Activated CD8-positive, alpha-beta memory T cell treated with anti-CD3 and anti-CD28 coated beads, Interleukin-2, amount 50 U/mL, for 1 hour (primary cell): Measurements from ENCODE around the gene MAGEA3.
"Not testable (repeated sequence)": the region's sequence is repeated elsewhere in the genome, so short reads cannot be mapped to it uniquely, and the experiment has no call there.

ENCODE experiments used
- DNase-seq: peaks from one replicate; pipeline ENCODE4 v3.0.0-alpha.2; 2020; ENCODE audit errors: extremely low read depth

The MAGEA3 gene

GRCh38 chrX:152697952-152698931 lies at the start of gene MAGEA3:
MAGEA3 (plus strand) TSS chrX:152698794; CDS start chrX:152700833, 2,039 bp downstream.
- not testable (repeated sequence) for DNase-seq

GRCh38 chrX:152652060-152652459 lies 46.5 kb upstream of the MAGEA3 start:
- no peak for DNase-seq

- DNase-seq = no peak
Observed at GRCh38 chrX:152652467-152652866, 46.1 kb upstream of the MAGEA3 start.

GRCh38 chrX:152656087-152656486 lies 42.5 kb upstream of the MAGEA3 start:
- DNase-seq = no peak

GRCh38 chrX:152656890-152657289 lies 41.7 kb upstream of the MAGEA3 start:
- no peak for DNase-seq

- no peak for DNase-seq
Observed at GRCh38 chrX:152658302-152658701, 40.3 kb upstream of the MAGEA3 start.

- DNase-seq = no peak
Observed at GRCh38 chrX:152663086-152663485, 35.5 kb upstream of the MAGEA3 start.

GRCh38 chrX:152674135-152674534 lies 24.5 kb upstream of the MAGEA3 start:
- DNase-seq = no peak

- not testable (repeated sequence) for DNase-seq
Observed at GRCh38 chrX:152674652-152675051, 23.9 kb upstream of the MAGEA3 start.

GRCh38 chrX:152681012-152681411 lies 17.6 kb upstream of the MAGEA3 start:
- DNase-seq = not testable (repeated sequence)

- not testable (repeated sequence) for DNase-seq
Observed at GRCh38 chrX:152700390-152700789, 1.8 kb downstream of the MAGEA3 start.

- DNase-seq = not testable (repeated sequence)
Observed at GRCh38 chrX:152706500-152706899, 7.9 kb downstream of the MAGEA3 start.

- DNase-seq = not testable (repeated sequence)
Observed at GRCh38 chrX:152709173-152709572, 10.6 kb downstream of the MAGEA3 start, which contains the start of gene CSAG2. CSAG2 (minus strand) TSS chrX:152709273; CDS start chrX:152709112, 161 bp downstream.

- not testable (repeated sequence) for DNase-seq
Observed at GRCh38 chrX:152713195-152713594, 14.6 kb downstream of the MAGEA3 start.

GRCh38 chrX:152713815-152714787 lies 15.5 kb downstream of the MAGEA3 start, which contains the start of gene MAGEA2B:
MAGEA2B (plus strand) TSS chrX:152714628; CDS start chrX:152717107, 2,479 bp downstream.
- DNase-seq = not testable (repeated sequence)

GRCh38 chrX:152725409-152725808 lies 26.8 kb downstream of the MAGEA3 start:
- DNase-seq = no peak

GRCh38 chrX:152733261-152733975 lies 34.8 kb downstream of the MAGEA3 start, which contains the start of the genes CSAG1 and MAGEA12:
CSAG1 (minus strand) TSS chrX:152733721; CDS start chrX:152732460, 1,261 bp downstream.
MAGEA12 (plus strand) TSS chrX:152733757; CDS start chrX:152736162, 2,405 bp downstream.
- DNase-seq = no peak

GRCh38 chrX:152734143-152734858 lies 35.7 kb downstream of the MAGEA3 start:
- DNase-seq = not testable (repeated sequence)

- no peak for DNase-seq
Observed at GRCh38 chrX:152735101-152735500, 36.5 kb downstream of the MAGEA3 start.

- no peak for DNase-seq
Observed at GRCh38 chrX:152735860-152736511, 37.4 kb downstream of the MAGEA3 start.
